NCI-H526 treated with DMSO at 0.1 percent for 48 hours (cell line): ENCODE measurements around the gene DCAF6.
A peak's percentile ranks its signal among the peaks of the same experiment; 100 is the strongest.
"Not testable (repeated sequence)": the region's sequence is repeated elsewhere in the genome, so short reads cannot be mapped to it uniquely, and the experiment has no call there.

Experiments
- DNase-seq: peaks from one replicate; lab custom pipeline; 2025; lab: John Stamatoyannopoulos, UW

The DCAF6 gene, protein sequence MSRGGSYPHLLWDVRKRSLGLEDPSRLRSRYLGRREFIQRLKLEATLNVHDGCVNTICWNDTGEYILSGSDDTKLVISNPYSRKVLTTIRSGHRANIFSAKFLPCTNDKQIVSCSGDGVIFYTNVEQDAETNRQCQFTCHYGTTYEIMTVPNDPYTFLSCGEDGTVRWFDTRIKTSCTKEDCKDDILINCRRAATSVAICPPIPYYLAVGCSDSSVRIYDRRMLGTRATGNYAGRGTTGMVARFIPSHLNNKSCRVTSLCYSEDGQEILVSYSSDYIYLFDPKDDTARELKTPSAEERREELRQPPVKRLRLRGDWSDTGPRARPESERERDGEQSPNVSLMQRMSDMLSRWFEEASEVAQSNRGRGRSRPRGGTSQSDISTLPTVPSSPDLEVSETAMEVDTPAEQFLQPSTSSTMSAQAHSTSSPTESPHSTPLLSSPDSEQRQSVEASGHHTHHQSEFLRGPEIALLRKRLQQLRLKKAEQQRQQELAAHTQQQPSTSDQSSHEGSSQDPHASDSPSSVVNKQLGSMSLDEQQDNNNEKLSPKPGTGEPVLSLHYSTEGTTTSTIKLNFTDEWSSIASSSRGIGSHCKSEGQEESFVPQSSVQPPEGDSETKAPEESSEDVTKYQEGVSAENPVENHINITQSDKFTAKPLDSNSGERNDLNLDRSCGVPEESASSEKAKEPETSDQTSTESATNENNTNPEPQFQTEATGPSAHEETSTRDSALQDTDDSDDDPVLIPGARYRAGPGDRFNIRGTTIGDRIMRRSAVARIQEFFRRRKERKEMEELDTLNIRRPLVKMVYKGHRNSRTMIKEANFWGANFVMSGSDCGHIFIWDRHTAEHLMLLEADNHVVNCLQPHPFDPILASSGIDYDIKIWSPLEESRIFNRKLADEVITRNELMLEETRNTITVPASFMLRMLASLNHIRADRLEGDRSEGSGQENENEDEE

DNA sequence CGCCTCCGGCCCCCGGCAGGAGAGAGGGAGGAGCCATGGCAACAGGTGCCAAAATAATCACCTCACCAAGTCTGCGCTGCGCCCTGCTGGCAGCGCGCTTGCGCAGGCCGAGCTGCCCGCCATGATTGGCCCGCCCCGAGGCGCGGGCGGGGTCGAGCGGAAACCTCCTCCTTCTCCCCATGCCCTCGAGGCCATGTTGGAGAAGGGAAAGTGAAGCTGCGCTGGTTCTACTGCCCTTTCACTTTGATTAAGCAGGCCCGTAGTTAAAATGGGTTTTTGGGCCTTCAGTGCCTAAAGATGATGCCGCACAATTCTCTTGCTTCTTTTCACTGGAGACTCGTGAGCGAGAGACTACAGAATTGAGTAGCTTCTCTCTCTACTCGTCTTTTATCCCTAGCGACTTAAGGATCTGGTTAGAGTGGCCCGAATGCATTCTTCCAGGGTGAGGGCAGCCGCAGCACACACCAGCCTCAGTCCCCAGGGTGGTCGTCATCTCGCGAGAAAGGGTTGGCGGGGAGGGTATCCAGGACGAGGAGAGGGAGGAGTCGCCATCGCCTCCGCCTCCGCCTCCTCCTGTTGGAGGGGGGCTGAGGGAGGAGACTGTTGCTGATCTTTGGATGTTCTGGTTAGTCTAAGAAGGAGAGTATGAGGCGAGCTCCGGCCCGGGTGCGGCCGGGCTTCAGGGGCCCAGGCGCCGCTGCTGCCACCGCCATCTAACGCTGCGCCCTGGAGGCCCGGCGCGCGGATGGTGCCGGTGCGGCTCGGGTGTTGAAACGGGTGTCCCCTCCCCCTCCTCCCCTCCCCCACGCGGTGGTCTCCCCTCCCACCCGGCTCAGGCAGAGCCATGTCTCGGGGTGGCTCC is at the start of gene DCAF6:
DCAF6 (plus strand) TSS at position 616 of the 862 bp plus-strand sequence; CDS start at position 845, 229 bp downstream.
- DNase-seq = peak; percentile 100

DNA sequence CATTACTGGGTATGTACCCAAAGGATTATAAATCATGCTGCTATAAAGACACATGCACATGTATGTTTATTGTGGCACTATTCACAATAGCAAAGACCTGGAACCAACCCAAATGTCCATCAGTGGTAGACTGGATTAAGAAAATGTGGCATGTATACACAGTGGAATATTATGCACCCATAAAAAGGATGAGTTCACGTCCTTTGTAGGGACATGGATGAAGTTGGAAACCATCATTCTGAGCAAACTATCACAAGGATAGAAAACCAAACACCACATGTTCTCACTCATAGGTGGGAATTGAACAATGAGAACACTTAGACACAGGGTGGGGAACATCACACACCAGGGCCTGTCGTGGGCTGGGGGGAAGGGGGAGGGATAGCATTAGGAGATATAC is 49.3 kb upstream of the DCAF6 start:
- not testable (repeated sequence) for DNase-seq

DNA sequence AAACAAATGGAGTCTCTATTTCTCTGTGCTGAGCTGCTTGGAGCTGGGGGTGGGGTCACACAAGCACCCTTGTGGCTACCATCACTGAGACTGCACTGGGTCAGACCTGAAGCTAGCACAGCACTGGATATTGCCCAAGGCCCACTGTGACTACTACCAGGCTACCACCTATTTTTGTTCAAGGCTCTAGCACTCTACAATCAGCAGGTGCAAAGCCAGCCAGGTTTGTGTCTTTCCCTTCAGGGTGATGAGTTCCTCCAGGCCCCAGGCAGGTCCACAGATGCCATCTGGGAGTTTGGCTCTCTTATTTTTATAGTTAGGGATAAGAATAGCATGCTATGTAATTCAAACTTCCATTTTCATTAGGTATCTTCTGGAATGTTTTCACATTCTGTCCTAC is 46.1 kb upstream of the DCAF6 start:
- DNase-seq = no peak

DNA sequence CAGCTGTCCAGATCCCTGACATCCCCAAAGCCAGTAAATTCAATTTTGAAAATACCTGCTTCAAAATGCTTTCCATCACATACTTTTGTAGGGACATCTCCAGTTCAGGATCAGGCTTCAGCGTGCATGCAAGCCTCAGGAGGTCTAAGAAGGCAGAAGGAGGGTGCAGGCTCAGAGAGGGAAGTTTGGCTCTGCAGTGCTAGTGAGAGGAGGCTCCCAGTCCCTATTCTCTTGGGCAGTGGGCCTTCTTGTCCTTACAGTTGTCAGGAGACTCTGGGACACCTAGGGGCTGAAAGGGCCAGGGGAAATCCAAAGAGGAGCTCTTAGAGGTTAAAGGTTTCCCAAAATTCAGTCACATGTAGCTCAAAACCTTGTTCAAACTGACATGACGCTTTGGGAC is 42.7 kb upstream of the DCAF6 start:
- no peak for DNase-seq

DNA sequence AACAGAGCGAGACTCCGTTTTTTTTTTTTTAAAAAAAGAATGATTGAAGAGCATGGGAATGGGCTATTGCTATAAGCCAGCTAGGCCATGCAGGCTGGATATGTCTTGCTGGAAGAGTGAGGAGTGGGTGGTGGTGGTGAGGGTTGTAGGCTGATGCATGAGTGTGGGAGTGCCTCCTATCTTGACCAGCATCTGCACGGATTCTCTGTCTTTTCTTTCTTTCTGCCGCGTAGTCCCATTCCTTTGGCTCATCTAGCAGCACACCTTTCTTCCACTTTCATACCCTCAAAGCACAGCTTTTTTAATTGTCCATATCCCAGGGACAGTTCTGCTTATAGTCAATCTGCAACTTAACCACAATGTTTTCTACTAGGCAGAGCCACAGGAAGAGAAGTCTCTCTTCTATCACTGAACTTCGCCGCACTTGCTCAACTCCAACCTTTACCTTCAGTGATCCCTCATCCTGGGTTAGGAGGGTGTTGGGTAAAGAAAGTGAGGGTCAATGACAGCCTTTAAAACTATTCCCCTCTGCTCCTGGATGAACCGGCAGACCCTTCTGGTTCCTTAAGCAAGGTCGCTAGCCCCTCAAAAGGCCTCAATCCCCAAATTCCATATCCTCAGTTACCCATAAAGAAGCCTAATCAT is 37.8 kb upstream of the DCAF6 start:
- DNase-seq = no peak

DNA sequence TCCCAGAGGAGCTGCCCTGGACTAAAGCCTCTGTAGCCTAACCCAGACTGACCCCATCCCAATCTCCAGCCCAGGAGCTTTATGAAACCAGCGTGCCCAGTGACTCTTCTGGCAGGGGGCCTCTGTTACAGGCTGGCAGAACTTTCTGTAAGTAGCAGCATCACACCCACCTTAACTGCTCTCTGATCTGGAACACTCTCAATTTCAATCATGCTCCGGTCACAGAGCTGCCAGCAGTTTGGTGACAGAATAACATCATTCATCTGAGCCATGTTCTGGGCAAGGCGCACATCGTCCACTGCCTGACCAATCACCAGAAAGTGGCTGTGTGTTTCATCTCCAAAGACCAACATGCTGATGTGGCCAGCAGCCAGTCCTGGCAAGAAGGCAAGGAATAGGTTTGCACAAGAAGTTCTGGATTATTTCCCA is 37.2 kb upstream of the DCAF6 start:
- DNase-seq = no peak

DNA sequence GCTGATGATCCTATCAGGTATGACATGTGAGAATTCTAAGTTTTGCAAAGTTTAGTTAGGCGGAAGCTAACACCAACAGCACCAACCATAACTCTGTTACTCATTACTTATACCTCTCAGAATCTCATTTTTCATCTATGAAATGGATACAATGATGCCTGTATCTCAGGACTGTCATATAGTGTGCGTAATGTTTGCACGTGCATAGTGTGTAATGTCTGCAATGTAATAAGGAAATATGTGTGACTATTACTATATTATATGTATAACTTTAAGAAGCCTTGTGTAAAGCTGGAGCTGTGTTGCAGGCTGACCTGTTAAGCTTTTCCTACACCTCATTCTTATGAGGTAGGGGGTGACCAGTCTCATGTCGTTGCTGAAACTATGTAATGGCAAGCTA is 35.6 kb upstream of the DCAF6 start:
- no peak for DNase-seq

DNA sequence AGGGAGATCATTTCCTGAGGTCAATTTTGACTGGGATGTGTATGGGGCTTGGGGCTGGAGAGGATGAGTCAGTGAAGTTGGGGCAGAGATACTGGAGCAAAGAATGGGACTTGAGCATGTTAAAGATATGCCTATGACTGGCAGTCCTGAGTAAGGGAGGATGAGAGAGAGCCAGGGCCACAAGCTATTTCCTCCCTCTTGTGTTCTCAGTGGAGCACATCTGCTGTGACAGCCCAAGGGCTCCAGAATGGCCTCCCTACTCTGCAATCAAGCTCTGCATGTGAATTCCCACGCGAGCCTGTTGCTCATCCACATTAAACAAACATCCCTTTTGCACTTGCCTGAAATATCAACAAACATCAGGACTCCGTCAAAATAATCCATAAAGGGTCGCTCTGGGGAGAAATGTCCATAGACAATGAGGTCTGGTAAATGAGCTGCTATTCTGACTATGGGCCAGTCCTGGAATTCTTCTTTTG is 31.8 kb upstream of the DCAF6 start:
- DNase-seq = no peak

DNA sequence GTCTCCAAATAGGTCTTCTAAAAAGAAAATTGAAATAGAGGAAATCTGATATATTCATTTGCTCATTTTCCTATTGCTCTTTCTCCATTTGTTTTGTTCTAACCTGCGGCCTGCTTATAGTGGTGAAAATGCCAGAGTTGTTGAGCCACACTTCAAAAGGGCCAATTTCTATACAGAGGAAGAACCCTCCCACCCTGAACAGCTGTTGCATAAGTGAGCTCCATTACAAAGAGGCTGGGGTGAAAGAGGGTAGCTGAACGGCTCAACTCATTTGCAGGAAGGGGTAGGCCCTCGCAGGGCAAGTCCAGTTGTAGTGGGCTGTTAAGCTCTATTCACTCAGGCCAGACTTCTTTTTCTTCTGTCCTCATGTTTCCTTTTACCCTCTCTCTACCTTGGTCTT is 31.3 kb upstream of the DCAF6 start:
- DNase-seq = no peak

DNA sequence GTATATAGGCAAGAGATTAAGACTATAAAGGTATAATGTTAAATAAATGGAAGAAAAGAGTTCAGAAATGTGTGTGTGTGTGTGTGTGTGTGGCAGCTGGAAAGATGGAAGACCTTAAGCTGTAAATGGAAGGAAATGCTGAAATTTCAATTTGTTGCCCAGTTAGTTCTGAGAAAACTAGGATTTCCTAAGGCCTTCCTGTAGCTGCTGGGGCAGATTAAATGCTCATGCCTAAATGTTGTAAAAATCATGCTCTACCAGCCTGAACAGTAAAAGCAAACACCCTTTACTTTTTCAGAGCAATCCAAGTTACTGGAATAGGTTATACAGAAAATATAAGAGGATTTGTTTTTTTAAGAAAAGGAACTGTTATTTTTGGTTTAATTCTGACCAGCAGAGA is 30.8 kb upstream of the DCAF6 start:
- DNase-seq = no peak

DNA sequence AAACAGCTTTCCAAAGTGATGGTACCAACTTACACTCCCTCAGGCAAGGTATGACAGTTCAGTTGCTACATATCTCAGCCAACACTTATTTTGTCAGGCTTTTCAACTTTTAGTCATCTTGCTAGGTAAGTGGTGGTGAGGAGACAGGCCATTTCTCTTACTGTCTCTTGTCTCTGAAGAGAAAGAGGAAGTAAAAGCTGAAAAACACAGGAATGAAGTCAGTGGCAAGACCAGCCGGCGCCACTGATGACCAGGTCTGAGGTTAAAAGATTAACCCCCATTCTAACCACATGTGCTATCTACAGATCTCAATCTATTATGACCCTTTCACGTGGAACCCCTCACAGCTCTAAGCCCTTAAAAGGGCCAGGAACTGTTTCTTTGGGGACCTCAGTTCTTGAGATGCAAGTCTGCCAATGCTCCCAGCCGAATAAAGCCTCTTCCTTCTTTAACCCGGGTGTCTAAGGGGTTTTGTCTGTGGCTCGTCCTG is 26.7 kb upstream of the DCAF6 start:
- DNase-seq = no peak

DNA sequence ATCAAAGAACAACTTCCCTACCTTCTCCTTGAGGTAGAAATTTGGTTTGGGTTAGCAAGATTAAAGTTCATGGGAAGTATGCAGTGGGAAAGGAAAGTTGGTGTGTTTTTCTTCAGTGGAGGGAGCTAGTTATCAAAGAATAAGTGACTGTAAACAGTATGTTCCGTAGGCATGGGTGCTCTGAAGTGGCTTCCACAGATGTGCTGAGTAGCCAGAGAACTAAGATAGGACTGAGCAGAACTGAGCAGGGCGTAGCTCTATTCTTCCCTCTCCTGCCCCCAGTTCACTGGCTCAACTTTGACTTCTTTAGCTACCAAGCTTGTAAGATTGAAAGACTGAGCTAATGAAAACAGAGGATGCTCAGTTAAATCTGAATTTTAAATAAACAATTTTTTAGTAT is 26.0 kb upstream of the DCAF6 start:
- DNase-seq = no peak

DNA sequence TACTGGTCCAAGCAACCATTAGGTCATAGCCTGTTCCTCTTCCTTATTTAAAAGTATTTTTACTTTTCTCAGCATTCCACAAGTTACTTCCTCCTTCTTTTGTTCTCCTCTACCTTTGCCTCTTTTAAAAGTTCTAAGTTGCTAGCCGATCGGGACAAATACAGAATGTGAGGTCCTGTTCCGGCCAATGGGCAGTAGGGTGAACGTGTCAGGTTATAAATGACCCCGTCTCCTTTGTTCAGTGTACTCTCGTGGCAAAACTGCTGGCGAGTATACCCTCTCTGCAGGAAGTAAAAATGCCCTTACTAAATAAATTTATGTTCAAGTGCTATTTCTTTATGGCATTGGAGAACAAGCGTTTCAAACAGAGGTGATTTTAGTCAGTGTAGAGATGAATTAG is 25.1 kb upstream of the DCAF6 start:
- no peak for DNase-seq

DNA sequence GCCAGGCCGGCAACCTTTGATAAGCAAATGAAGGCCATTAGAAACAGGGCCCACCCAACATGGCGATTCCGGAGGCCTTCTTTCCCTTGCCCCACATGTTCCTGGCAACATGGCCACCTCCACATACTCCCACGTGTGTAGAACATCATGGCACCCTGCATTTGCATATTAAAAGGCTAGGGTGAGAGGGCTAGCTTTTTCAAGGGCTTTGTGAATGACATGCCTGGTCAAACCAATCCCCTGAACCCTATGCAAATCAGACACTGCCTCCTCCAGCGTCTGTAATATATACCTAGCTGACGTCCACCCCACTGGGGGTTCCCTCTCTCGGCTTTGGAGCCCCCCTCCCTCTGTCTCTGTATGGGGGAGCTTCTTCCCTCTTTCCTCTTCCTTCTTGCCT is 24.2 kb upstream of the DCAF6 start:
- DNase-seq = no peak

DNA sequence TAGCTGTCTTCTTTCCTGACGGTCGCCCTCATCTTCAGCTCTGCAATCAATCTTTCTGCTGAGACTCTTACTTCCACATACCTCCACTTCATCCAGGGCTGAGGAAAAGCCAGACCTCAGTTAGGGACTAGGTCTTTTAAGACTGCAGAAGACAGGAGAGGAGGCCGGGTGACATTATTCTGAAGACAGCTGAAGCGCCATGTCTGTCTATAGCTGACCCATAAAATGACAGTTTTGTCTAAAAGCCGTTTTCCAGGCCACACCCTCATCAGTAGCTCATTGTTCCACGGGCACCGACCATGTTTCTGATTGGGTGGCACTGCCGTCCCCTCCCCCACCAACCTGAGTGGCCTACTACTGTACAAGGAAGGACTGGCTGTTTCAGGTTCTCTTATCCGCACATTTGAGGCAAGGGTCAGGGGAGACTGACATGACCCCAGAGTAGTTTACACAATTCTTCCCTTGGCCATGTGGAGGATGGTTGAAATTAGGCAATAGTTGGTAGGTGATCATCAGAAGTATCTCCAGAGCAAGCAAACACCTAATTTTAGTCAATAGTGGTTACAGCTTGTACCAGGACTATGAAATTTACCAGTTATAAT is 22.5 kb upstream of the DCAF6 start, which contains the start of gene ADCY10:
ADCY10 (minus strand) TSS at position 240 of the 602 bp plus-strand sequence. CDS start 8,994 bp downstream, outside the sequence.
- no peak for DNase-seq

DNA sequence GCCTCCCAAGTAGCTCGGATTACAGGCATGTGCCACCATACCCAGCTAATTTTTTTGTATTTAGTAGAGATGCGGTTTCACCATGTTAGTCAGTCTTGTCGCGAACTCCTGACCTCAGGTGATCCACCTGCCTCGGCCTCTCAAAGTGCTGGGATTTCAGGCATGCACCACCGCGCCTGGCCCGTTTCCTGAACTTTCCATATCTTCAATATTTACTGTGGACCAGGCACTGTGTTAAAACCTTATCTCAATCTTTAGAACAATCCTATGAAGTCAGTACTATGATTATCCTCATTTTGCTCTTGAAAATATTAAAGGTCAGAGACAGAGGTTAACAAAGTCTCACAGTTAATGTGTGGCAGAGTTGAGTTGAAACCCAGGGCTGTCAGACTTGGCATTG is 20.9 kb upstream of the DCAF6 start:
- DNase-seq = no peak

DNA sequence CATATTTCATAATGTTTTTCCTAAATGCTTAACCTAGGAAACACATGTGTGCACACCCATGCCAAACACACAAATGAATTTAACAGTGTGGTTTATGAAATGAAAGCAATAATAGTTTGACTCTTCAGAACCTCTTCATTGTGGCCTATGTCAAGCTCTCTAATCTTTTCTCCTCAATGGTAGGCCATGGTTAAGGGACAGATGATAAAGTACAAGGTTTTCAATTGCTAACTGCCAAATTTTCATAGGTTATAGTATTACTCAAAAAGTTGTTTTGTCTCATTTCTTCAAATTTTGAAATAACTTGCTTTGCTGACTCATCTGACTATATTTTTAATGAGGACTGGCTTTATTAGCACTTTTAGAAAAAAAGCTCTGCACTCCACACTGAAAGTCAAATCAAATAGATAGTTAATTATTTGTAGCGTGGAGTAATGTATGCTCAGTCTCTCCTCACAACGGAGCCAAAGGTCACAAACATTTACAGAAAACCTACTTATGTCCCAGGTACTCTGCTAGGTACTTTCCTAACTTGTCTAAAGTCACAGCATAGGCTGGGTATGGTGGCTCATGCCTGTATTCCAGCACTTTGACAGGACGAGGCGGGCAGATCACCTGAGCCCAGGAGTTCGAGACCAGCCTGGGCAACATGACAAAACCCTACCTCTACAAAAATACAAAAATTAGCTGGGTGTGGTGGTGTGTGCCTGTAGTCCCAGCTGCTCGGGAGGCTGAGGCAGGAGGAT is 19.5 kb upstream of the DCAF6 start:
- no peak for DNase-seq

DNA sequence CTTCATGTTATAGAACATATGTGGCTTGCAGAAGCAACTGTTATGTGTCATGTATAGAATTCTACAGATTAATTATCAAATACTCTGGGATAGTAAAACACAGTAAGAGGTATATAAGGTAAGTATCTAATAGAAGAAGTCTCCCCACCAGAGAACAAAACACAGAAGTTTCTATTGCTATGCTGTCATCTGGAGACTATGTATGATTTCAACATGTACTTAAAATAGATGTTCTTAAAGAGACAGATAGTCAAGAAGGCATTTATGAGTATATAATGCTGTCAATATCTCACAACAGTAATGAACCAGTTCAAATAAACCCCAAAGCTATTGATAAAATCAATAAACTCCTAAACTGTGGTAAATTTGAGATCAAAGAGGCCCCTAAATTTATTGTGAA is 14.5 kb upstream of the DCAF6 start:
- no peak for DNase-seq

DNA sequence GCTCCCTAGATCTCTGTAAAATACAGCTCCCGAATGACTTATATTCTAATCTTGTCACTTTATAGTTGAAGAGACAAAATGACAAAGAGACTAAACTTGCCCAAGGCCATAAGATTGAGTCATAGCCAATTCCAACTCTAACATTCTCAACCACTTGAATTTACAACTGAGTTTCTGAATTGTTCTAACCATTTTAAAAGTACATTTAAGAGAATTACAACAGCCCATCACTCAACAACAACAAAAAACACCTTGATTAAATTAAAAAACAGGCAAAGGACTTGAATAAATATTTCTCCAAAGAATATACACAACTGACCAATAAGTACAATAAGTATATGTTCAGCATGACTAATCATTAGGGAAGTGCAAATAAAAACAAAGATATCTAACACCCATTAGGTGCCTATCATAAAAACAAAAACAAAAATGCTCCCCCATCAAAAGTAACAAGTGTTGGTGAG is 13.8 kb upstream of the DCAF6 start:
- DNase-seq = no peak
